D721Med (cell line): ENCODE measurements around the gene GREM1.

Experiments
- DNase-seq: peaks from one replicate; pipeline ENCODE4 v3.0.0; 2011; ENCODE audit warnings: low spot score; ENCODE audit not compliant: insufficient read length
- FAIRE-seq: peaks from 2 replicates; lab custom pipeline; 2011; peaks lifted over from hg19 to GRCh38; lab: Jason Lieb, UNC
- CTCF ChIP-seq: IDR thresholded peaks from 2 replicates; pipeline ENCODE4 v1.5.1; 2012; ENCODE audit warnings: mild to moderate bottlenecking, control low read depth; ENCODE audit not compliant: insufficient read depth; ENCODE audit errors: missing control alignments

The GREM1 gene

DNA sequence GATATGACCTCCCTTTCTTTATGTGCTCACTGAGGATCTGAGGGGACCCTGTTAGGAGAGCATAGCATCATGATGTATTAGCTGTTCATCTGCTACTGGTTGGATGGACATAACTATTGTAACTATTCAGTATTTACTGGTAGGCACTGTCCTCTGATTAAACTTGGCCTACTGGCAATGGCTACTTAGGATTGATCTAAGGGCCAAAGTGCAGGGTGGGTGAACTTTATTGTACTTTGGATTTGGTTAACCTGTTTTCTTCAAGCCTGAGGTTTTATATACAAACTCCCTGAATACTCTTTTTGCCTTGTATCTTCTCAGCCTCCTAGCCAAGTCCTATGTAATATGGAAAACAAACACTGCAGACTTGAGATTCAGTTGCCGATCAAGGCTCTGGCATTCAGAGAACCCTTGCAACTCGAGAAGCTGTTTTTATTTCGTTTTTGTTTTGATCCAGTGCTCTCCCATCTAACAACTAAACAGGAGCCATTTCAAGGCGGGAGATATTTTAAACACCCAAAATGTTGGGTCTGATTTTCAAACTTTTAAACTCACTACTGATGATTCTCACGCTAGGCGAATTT, 14.9 kb downstream of the GREM1 start:
- no peak for TF ChIP-seq CTCF
- no peak for FAIRE-seq
- DNase-seq = no peak

DNA sequence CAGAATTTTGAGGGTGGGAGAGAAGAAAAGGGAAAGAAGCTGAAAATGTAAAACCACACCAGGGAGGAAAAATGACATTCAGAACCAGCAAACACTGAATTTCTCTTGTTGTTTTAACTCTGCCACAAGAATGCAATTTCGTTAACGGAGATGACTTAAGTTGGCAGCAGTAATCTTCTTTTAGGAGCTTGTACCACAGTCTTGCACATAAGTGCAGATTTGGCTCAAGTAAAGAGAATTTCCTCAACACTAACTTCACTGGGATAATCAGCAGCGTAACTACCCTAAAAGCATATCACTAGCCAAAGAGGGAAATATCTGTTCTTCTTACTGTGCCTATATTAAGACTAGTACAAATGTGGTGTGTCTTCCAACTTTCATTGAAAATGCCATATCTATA, 15.5 kb downstream of the GREM1 start:
- TF ChIP-seq CTCF = no peak
- DNase-seq (no peak), FAIRE-seq (no peak)

DNA sequence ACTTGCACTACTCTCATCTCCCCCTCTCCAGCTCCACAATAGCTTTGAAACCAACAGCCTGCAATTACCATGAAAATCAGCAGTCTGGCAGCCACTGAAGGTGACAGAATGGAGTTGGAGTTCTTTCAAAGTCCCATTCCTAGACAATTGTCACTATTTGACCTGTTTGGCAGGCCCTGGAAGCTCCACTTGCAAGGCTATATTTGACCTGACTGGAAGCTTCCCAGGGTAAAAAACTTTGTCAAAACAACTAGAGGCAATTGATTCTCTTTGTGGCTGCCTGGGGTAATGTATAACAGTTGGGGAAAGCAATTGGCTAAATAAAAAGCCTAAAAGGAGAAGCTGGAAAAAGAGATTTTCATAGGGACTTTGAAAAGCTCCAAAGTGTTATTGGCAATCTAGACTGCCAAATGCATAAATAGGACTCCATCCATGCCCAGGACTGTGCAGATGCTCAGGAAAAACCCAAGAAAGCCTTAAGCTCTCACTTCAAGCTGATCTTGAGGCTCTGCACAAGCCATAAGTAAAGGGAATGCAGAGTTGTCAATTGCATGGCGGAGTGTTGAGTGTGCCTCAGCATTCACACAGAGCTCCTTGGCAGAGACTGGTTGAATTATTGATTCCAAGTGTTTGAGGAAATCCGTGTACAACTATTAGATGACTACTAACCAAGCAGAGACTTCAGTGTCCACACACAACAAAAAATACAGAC, 18.3 kb downstream of the GREM1 start:
- no peak for FAIRE-seq
- no peak for TF ChIP-seq CTCF
- DNase-seq = no peak

DNA sequence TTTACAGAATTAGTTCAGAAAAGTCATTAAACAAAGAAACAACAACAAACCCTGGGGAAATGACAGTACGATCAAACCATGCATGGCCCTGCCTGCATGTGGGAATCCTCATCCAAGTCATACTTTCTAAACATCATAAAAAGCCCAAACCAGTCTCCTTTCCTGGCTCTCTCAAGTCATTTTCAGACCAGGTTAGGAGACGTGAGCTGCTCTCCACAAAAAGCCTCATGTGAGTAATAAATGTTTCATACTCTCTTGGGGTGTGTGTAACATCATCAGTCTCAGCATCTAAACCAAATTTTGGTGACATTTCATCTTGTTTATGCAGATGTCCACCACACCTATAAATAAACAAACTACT, 18.9 kb downstream of the GREM1 start:
- no peak for TF ChIP-seq CTCF
- FAIRE-seq (no peak), DNase-seq (no peak)

GRCh38 chr15:32737304-32737703, 19.5 kb downstream of the GREM1 start:
- no peak for DNase-seq
- no peak for TF ChIP-seq CTCF
- no peak for FAIRE-seq

GRCh38 chr15:32738666-32739065, 20.9 kb downstream of the GREM1 start:
- DNase-seq (no peak), FAIRE-seq (no peak)
- TF ChIP-seq CTCF = no peak

DNA sequence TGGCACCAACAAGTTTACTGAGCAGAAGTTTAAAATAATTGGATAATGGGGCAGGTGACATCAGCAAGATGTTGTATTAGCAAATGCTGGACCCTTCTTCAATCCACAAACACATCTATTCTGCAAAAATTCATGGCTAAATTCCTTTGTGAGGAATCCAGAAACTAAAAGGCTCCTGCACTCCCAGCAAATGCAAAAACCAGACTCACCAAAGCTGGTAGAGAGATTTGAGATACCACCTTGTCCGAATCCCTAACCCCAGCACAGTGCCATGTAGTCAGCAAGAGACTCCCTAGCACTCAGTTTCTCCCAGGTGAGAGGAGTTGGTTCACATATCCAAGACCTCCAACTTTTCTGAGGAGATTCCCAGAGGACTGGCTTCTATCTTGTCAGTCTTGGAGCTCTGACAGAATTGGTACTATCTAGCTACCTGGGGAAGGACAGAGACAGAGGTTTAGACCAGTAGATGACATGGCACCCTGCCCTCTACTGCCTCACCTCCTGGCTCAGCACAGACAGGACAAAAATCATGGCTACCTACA, 21.8 kb downstream of the GREM1 start:
- FAIRE-seq (no peak), DNase-seq (no peak)
- no peak for TF ChIP-seq CTCF
